Measurements from ENCODE around the gene KIFC3.
"Not testable (repeated sequence)": the region's sequence is repeated elsewhere in the genome, so short reads cannot be mapped to it uniquely, and the experiment has no call there.

The KIFC3 gene

GRCh38 chr16:57752581-57753447 is 49.5 kb downstream of the KIFC3 start:
- no peak for FAIRE-seq

DNA sequence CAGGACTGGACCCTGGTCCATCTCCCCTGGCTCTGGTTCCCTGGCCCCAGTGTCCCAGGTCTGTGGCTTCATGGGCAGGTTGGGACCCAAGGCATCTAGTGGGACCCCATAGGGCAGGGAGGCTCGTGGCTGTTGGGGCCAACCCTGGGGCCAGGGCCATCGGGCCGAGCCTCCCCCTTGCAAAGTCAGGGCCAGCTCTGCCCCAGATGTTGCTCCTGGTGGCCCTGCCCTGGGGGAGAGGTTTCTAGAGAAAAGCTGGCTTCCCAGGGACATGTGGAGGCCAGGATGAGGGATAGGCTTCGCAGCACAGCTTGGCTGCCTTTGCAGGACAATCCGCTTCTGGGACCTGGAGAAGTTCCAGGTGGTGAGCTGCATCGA is 50.1 kb downstream of the KIFC3 start:
- FAIRE-seq = no peak

- no peak for FAIRE-seq
Measured at GRCh38 chr16:57751539-57752202, 50.6 kb downstream of the KIFC3 start.

GRCh38 chr16:57750796-57751538 is 51.3 kb downstream of the KIFC3 start:
- no peak for FAIRE-seq

GRCh38 chr16:57749856-57750452 is 52.3 kb downstream of the KIFC3 start:
- no peak for FAIRE-seq

GRCh38 chr16:57749101-57749692 is 53.1 kb downstream of the KIFC3 start:
- FAIRE-seq = no peak

DNA sequence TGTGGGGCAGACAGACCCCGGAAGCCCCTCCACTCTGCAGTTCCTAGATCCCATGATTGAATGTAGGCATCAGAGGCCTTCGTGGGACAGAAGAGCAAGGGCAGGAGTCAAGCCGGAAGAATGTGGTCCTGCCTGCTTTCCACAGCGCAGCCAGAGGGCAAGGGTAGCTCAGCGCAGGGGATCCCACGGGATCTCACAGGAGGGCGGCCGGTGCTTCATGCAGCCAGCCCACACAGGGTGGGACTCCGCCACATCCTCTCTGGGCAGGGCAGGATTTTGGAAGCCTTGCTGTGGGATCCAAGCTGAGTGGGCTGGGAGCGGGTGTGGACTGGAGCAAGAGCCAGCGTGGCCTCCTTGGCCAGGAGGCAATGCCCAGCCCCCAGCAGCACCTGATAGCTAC is 53.7 kb downstream of the KIFC3 start:
- no peak for FAIRE-seq

- FAIRE-seq = no peak
Measured at GRCh38 chr16:57747996-57748395, 54.3 kb downstream of the KIFC3 start.

DNA sequence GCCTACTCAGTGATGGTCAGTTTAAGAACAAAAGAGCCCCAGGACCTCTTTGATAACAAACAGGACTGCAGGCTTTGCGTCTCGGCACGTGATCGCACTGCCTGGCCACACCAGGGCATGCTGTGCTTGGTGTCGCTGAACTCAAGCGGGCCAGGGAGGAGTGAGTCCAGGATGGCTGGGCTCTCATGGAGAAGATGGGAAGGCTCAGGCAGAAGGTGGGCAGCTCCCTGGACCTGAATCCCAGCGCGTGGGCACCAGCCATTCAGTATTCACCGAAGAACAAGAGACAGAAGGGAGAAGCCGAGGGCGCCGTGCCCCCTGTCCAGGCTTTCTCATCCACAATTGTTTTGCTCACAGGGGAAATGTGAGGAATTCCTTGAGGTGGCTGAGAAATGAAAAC is 54.8 kb downstream of the KIFC3 start:
- no peak for FAIRE-seq

GRCh38 chr16:57747091-57747490 is 55.2 kb downstream of the KIFC3 start:
- no peak for FAIRE-seq

DNA sequence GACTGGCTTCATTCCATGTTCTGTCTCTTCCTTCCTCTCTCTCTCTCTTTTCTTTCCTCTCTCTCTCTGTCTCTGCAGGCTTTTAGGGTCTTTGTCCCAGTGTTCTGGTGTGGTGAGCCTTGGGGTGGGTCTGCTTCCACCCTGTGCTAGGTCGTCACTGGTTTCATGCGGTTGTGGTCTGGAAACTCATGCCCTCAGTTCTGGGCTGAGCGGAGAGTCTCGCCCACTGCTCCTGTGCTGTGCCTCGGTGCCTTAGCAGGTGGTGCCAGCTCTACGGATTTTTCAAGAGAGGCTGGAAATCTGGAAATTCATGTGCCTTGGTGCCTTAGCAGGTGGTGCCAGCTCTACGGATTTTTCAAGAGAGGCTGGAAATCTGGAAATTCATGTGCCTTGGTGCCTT is 56.0 kb downstream of the KIFC3 start:
- FAIRE-seq = not testable (repeated sequence)

DNA sequence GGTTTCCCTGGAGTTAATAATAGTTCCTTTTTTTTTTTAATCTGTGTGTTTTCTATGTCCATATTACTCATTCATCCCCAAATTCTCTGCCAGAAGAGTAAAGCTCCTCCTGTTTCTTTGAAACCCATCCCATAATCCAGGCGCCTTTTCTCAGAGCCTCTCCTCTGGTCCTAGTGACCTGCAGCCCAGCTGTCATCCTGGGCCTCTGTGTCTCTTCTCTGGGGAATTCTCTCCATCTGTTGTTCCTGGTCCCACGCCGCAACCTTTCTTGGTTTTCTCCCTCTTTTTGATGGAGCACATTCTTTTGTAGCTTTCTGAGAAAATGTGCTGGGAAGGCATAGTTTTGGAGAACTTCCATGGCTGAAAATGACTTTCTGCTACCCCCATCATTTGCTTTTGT is 56.5 kb downstream of the KIFC3 start:
- FAIRE-seq = no peak

- no peak for FAIRE-seq
Measured at GRCh38 chr16:57744642-57744903, 57.7 kb downstream of the KIFC3 start.

GRCh38 chr16:57743886-57744641 is 58.2 kb downstream of the KIFC3 start:
- FAIRE-seq = no peak

DNA sequence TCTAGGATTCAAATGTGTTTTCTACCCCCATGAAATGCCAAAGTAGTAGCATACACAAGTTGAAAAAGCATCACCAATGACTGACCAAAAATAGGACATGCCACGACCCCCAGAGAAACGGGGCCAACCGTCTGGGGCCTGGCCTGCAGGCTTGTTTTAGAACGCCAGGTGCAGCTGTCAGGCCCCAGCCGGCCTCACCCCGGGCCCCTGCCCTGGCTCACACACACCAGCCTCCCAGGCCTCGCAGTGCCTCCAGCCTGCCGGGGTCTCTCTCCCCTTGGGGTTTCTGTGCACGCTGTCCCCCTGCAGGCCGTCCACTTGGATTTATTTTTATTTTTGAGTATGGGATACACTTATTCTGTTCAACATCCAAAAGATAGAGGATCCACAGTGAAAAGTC is 58.8 kb downstream of the KIFC3 start:
- FAIRE-seq = no peak

DNA sequence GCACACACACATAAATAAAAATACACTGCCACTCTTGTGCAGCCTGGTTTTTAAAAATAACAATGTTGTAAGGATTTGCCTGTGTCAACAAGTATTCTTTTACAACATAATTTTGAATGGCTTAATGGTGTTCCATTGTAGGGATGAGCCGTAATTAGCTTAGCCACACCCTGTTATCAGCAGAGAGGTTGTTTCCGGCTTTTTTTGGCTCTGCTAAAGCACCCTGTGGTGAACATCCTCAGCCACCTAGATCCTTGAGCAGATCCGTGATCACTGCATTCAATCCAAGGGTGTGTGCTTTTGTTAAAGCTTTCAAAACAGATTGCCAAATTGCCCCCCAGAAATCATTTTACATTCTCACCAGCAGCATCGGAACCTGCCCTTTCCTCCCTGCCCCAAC is 59.7 kb downstream of the KIFC3 start:
- no peak for FAIRE-seq

DNA sequence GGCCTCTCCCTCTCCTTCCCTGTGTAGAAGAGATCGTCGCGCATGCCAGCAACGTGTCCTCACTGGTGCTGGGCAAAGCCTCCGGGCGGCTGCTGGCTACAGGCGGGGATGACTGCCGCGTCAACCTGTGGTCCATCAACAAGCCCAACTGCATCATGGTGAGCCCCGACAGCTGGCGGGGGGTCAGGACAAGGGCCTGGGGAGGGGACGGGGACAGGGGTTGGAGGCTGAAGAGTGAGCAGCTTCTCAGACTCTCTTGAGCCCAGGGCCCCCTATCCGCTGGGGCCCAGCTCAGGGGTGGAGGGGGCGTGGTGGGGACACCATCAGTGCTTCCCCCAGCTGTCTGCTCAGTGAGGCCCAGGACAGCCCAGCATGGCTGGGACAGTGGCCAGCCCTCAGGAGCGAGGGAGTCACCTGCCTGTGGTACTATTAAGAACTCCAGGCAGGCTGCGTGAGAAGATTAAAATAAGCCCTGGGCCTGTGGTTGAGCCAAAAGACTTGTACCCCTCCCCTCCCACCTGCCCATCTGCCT is 60.6 kb downstream of the KIFC3 start:
- no peak for FAIRE-seq

DNA sequence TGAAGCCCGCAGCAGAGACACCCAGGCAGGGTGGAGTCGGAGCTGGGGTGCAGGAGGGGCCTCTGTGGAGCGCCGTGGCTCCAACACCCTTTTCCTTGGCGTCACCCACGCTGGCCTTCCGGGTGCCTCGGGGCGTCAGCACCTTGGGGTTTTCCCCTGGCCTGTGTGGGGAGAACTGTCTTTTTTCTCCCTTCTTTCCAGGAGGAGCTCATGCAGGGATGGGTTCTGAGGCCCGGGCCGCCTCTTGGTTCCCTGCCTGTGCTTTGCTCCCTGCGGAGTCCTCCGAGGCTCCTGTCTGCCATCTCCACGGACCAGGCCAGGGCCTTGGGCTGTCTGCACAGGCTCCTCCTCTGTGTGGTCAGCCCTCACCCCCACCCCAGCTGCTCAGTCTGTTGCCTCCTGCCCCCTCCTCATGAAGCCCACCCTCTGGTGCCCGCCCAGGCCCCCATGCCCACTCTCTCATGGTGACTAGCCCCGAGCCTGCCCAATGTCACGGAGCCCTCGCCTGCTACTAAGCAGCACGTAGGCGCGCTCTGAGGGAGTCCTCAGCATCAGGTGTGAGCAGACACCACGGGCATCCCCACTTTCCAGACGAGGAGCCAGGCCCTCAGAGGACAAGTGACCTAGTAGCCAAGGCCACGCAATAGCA is 61.7 kb downstream of the KIFC3 start:
- no peak for FAIRE-seq

DNA sequence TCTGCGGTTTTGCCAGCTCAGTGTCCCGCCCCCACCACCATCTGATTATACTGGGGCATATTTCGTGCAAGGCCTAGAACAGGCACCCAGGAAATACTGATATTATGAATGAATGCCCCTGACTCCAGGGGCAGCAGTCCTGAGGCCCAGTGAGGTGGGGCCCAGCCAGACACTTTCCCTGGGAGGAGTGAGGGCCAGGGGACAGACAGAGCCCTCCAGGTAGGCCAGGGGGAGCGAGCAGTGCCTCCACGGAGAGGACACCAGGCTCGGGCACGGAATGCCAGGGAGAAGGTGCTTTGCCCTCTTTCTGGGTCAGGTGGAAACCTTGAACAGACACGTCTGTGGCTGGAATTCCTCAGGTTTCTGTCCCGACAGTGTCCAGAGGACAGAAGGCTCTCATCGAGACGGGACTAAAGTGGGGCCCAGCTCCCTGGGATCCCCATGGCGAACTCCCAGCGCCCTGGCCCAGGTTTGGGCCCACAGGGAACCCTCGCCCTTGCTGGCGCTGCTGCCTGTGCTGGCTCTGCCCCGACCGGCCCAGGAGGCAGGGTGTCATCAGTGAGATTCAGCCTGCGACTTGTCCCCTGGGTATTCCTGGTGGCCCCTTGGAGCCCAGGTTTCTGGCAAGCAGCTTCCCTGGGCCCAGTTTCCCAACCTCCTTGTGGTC is 62.4 kb downstream of the KIFC3 start:
- no peak for FAIRE-seq

GRCh38 chr16:57738844-57739243 is 63.4 kb downstream of the KIFC3 start:
- FAIRE-seq = no peak
